GM12878 (cell line): ENCODE results near the gene MAST4. TPM values are rescaled to one million over a fixed set of nuclear protein-coding genes. Genes with fewer than 3 reads are reported as not detected.

ENCODE experiments used
- ATF7 ChIP-seq: fragments of 450-650 bp; IDR thresholded peaks from 2 replicates; pipeline ENCODE4 v1.6.1; 2016; ENCODE audit warnings: low read depth, mild to moderate bottlenecking
- BMI1 ChIP-seq: fragments of 450-650 bp; IDR thresholded peaks from 2 replicates; pipeline ENCODE4 v1.6.1; 2016; ENCODE audit warnings: mild to moderate bottlenecking, moderate library complexity, borderline replicate concordance
- CEBPB ChIP-seq, 2 experiments: fragments of 150-350 bp in 1 of 2; IDR thresholded peaks; 2 replicates each; pipeline ENCODE4 v1.6.1; 2012 to 2014; ENCODE audit warnings: low read depth in 2 of 2, low read length in 2 of 2, borderline replicate concordance in 1 of 2, inconsistent platforms in 1 of 2
- CHD1 ChIP-seq: IDR thresholded peaks from 2 replicates; pipeline ENCODE4 v1.6.1; 2012; ENCODE audit warnings: low read depth, low read length, improper control_type of control experiment
- HCFC1 ChIP-seq: fragments of 150-350 bp; IDR thresholded peaks from 2 replicates; pipeline ENCODE4 v1.6.1; 2014; ENCODE audit warnings: low read length
- IKZF2 ChIP-seq, 2 experiments: fragments of 450-650 bp; IDR thresholded peaks; 2 replicates each; pipeline ENCODE4 v1.6.1; 2017; ENCODE audit warnings: mild to moderate bottlenecking in 2 of 2, moderate library complexity in 2 of 2
- IRF5 ChIP-seq: fragments of 450-650 bp; IDR thresholded peaks from 2 replicates; pipeline ENCODE4 v1.6.1; 2017; ENCODE audit warnings: borderline replicate concordance
- JUND ChIP-seq: IDR thresholded peaks from 2 replicates; pipeline ENCODE4 v1.6.1; 2012; ENCODE audit warnings: low read depth, mild to moderate bottlenecking, low read length, improper control_type of control experiment, moderate library complexity
- KLF5 ChIP-seq: fragments of 450-650 bp; IDR thresholded peaks from 2 replicates; pipeline ENCODE4 v1.6.1; 2014; ENCODE audit warnings: mild to moderate bottlenecking; ENCODE audit not compliant: partially characterized antibody
- MTA2 ChIP-seq: fragments of 450-650 bp; IDR thresholded peaks from 2 replicates; pipeline ENCODE4 v1.6.1; 2016; ENCODE audit warnings: low read depth, mild to moderate bottlenecking, moderate library complexity
- NBN ChIP-seq: fragments of 450-650 bp; IDR thresholded peaks from 2 replicates; pipeline ENCODE4 v1.6.1; 2016
- NFIC ChIP-seq: IDR thresholded peaks from 2 replicates; pipeline ENCODE4 v1.6.1; 2012; ENCODE audit warnings: low read depth, mild to moderate bottlenecking, inconsistent platforms, low read length, moderate library complexity
- PKNOX1 ChIP-seq: fragments of 450-650 bp; IDR thresholded peaks from 2 replicates; pipeline ENCODE4 v1.6.1; 2016; ENCODE audit warnings: mild to moderate bottlenecking
- POU2F2 ChIP-seq: IDR thresholded peaks from 3 replicates; pipeline ENCODE4 v1.6.1; 2011; ENCODE audit warnings: low read depth, mild to moderate bottlenecking, low read length, borderline replicate concordance
- RUNX3 ChIP-seq: IDR thresholded peaks from 2 replicates; pipeline ENCODE4 v1.6.1; 2012; ENCODE audit warnings: low read length, inconsistent platforms
- STAT3 ChIP-seq: IDR thresholded peaks from 2 replicates; pipeline ENCODE4 v1.6.1; 2011; ENCODE audit warnings: low read depth, low read length, improper control_type of control experiment
- SUPT20H ChIP-seq: IDR thresholded peaks from 2 replicates; pipeline ENCODE4 v1.6.1; 2011; ENCODE audit warnings: low read depth, mild to moderate bottlenecking, low read length, moderate library complexity, borderline replicate concordance; ENCODE audit not compliant: control insufficient read depth
- TCF3 ChIP-seq: IDR thresholded peaks from 2 replicates; pipeline ENCODE4 v1.6.1; 2012; ENCODE audit warnings: low read depth, mild to moderate bottlenecking, low read length, borderline replicate concordance; ENCODE audit not compliant: insufficient read depth
- ZNF274 ChIP-seq: IDR thresholded peaks from one replicate; pipeline ENCODE4 v1.8.0; 2011; ENCODE audit not compliant: insufficient read length, insufficient read depth
- polyA plus RNA-seq, 11 experiments: library from polyadenylated mRNA; depleted of rRNA in 4 of 11; unstranded in 6 of 11; stranded (reverse) in 5 of 11; fragments of >200 nt; fragmentation: Nextera tagmentation in 4 of 11; fragmentation: Illumina TruSeq in 1 of 11; extraction: Ambion mirVana in 4 of 11; extraction: Trizol in 1 of 11; gene quantifications; 1 replicate in 1 of 11; 2 replicates in 10 of 11; pipeline versions ENCODE4 v1.2.1 to v1.2.3, GENCODE V29; 2011 to 2016; ENCODE audit warnings: inconsistent platforms in 2 of 11, missing spikeins in 2 of 11, low read depth in 1 of 11
- total RNA-seq, 4 experiments: library from RNA; depleted of rRNA in 3 of 4; stranded (reverse); fragments of >200 nt in 3 of 4; fragmentation: Illumina TruSeq in 1 of 4; extraction: Trizol in 1 of 4; gene quantifications; 2 replicates each; pipeline versions ENCODE4 v1.2.1 to v1.2.3, GENCODE V29; 2013 to 2021
- TF ChIP-seq, protein P1 (sequence below): fragments of 450-650 bp; IDR thresholded peaks from 2 replicates; pipeline ENCODE4 v1.6.1; 2016; ENCODE audit warnings: mild to moderate bottlenecking
- TF ChIP-seq, protein P2 (sequence below): IDR thresholded peaks from 2 replicates; pipeline ENCODE4 v1.6.1; 2012; ENCODE audit warnings: mild to moderate bottlenecking, low read depth, low read length
- TF ChIP-seq, protein P3 (sequence below): IDR thresholded peaks from 2 replicates; pipeline ENCODE4 v1.6.1; 2011; ENCODE audit warnings: low read depth, mild to moderate bottlenecking, low read length, moderate library complexity, borderline replicate concordance; ENCODE audit errors: extremely low read depth
- TF ChIP-seq, protein P4 (sequence below): fragments of 450-650 bp; IDR thresholded peaks from 2 replicates; pipeline ENCODE4 v1.6.1; 2014; ENCODE audit warnings: mild to moderate bottlenecking

The MAST4 gene
- total and polyA plus RNA-seq, 10 of the 15 experiments (the other 5 are each of a cell fraction or from before 2014, with no cell fraction given), result 0.02 to 1.6 (median 0.29) TPM; not detected in 1

GRCh38 chr5:67206929-67207328 lies 610.7 kb downstream of the MAST4 start (continued):
- TF ChIP-seq RUNX3 (peak; percentile 100), NFIC (peak; percentile 97), IKZF2 (IDR thresholded peaks at IDR 0.05) (peak; percentile 91 to 92), STAT3 (peak; percentile 92), ZNF274 (no peak), HCFC1 (no peak), MTA2 (peak; percentile 84), SUPT20H (no peak), POU2F2 (peak; percentile 80; the same call in 1 of the 3 replicates), BMI1 (0 out of 2 replicates have a peak, but pooled peaks have one; percentile 39), KLF5 (no peak), CEBPB (IDR thresholded peaks at IDR 0.05; ENCODE audit: borderline replicate concordance in 1 of 2, low read depth in 2 of 2, low read length in 2 of 2) (0 out of 4 replicates have a peak, but pooled peaks of 1 of the 2 experiments have one; percentile 27), ATF7 (peak; percentile 66), IRF5 (no peak), CHD1 (no peak), JUND (no peak), NBN (peak; percentile 63), TCF3 (peak; percentile 93), PKNOX1 (0 out of 2 replicates have a peak, but pooled peaks have one; percentile 43)
- TF ChIP-seq, protein P1, sequence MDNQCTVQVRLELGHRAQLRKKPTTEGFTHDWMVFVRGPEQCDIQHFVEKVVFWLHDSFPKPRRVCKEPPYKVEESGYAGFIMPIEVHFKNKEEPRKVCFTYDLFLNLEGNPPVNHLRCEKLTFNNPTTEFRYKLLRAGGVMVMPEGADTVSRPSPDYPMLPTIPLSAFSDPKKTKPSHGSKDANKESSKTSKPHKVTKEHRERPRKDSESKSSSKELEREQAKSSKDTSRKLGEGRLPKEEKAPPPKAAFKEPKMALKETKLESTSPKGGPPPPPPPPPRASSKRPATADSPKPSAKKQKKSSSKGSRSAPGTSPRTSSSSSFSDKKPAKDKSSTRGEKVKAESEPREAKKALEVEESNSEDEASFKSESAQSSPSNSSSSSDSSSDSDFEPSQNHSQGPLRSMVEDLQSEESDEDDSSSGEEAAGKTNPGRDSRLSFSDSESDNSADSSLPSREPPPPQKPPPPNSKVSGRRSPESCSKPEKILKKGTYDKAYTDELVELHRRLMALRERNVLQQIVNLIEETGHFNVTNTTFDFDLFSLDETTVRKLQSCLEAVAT, result peak; percentile 77
- TF ChIP-seq, protein P2, sequence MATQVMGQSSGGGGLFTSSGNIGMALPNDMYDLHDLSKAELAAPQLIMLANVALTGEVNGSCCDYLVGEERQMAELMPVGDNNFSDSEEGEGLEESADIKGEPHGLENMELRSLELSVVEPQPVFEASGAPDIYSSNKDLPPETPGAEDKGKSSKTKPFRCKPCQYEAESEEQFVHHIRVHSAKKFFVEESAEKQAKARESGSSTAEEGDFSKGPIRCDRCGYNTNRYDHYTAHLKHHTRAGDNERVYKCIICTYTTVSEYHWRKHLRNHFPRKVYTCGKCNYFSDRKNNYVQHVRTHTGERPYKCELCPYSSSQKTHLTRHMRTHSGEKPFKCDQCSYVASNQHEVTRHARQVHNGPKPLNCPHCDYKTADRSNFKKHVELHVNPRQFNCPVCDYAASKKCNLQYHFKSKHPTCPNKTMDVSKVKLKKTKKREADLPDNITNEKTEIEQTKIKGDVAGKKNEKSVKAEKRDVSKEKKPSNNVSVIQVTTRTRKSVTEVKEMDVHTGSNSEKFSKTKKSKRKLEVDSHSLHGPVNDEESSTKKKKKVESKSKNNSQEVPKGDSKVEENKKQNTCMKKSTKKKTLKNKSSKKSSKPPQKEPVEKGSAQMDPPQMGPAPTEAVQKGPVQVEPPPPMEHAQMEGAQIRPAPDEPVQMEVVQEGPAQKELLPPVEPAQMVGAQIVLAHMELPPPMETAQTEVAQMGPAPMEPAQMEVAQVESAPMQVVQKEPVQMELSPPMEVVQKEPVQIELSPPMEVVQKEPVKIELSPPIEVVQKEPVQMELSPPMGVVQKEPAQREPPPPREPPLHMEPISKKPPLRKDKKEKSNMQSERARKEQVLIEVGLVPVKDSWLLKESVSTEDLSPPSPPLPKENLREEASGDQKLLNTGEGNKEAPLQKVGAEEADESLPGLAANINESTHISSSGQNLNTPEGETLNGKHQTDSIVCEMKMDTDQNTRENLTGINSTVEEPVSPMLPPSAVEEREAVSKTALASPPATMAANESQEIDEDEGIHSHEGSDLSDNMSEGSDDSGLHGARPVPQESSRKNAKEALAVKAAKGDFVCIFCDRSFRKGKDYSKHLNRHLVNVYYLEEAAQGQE, result 0 out of 2 replicates have a peak, but pooled peaks have one; percentile 15
- TF ChIP-seq, protein P3, sequence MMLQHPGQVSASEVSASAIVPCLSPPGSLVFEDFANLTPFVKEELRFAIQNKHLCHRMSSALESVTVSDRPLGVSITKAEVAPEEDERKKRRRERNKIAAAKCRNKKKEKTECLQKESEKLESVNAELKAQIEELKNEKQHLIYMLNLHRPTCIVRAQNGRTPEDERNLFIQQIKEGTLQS, result no peak
- TF ChIP-seq, protein P4, sequence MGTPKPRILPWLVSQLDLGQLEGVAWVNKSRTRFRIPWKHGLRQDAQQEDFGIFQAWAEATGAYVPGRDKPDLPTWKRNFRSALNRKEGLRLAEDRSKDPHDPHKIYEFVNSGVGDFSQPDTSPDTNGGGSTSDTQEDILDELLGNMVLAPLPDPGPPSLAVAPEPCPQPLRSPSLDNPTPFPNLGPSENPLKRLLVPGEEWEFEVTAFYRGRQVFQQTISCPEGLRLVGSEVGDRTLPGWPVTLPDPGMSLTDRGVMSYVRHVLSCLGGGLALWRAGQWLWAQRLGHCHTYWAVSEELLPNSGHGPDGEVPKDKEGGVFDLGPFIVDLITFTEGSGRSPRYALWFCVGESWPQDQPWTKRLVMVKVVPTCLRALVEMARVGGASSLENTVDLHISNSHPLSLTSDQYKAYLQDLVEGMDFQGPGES, result no peak
